GM12878 (cell line): ENCODE measurements around the gene PC. TPM values are rescaled to one million over a fixed set of nuclear protein-coding genes. Genes with fewer than 3 reads are reported as not detected.

Source experiments
- ATAC-seq: fragments of 200-7000 bp; cut with Tn5 transposase; 3 replicates; pipeline ENCODE4 v1.9.1; 2020; ENCODE audit warnings: mild to moderate bottlenecking, moderate library complexity
- BruUV-seq: library from RNA; stranded (reverse); fragments of 400-500 nt; replicated peaks from 2 replicates; lab custom pipeline; 2021; lab: Mats Ljungman, UMichigan
- CTCF ChIA-PET: fragments of 300-600 bp; sonication (Branson Sonifier 250); formaldehyde crosslinking; extraction: SDS; loops from one replicate; lab custom pipeline; 2021; ENCODE audit warnings: inconsistent platforms; lab: Yijun Ruan, JAX
- POLR2A ChIA-PET: fragments of 350-600 bp; formaldehyde crosslinking; extraction: SDS; loops from one replicate; lab custom pipeline; 2021; ENCODE audit warnings: inconsistent platforms; lab: Charles Lee
- RAD21 ChIA-PET: fragments of 300-600 bp; sonication (Branson Sonifier 250); formaldehyde crosslinking; loops from one replicate; lab custom pipeline; 2023; ENCODE audit warnings: antibody characterized with exemption; ENCODE audit not compliant: unreplicated experiment; lab: Charles Lee
- SMC1A ChIA-PET: fragments of 300-600 bp; sonication (Branson Sonifier 250); formaldehyde crosslinking; loops from one replicate; lab custom pipeline; 2023; ENCODE audit not compliant: unreplicated experiment, uncharacterized antibody; lab: Charles Lee
- DNase-seq: peaks from one replicate; pipeline ENCODE4 v3.0.0-alpha.2; 2011; ENCODE audit warnings: low read depth, low spot score
- FAIRE-seq: peaks from 3 replicates; lab custom pipeline; 2011; peaks lifted over from hg19 to GRCh38; lab: Jason Lieb, UNC
- H2AFZ ChIP-seq: 2 replicates; pipeline ENCODE4 v1.6.0; 2011; ENCODE audit warnings: low read depth, low read length, control low read depth; ENCODE audit not compliant: control insufficient read depth
- H3K27ac ChIP-seq: 2 replicates; pipeline ENCODE4 v1.5.1; 2011; ENCODE audit warnings: control low read depth; ENCODE audit not compliant: control insufficient read depth, insufficient read depth
- H3K27me3 ChIP-seq, 2 experiments: replicated peaks in 1 of 2; 2 replicates each; pipeline versions ENCODE4 v1.6.0 to v1.6.1; 2011; ENCODE audit warnings: low read length in 1 of 2; ENCODE audit not compliant: control insufficient read depth in 2 of 2, insufficient read depth in 2 of 2
- H3K36me3 ChIP-seq, 2 experiments: 2 replicates each; pipeline ENCODE4 v1.5.1; 2011; ENCODE audit warnings: low read length in 1 of 2; ENCODE audit not compliant: control insufficient read depth in 2 of 2, insufficient read depth in 2 of 2
- H3K4me1 ChIP-seq: 2 replicates; pipeline ENCODE4 v1.6.1; 2011; ENCODE audit warnings: mild to moderate bottlenecking, low read length, moderate library complexity, mixed read lengths; ENCODE audit not compliant: control insufficient read depth, insufficient read depth
- H3K4me2 ChIP-seq: 2 replicates; pipeline ENCODE4 v1.6.0; 2011; ENCODE audit warnings: control low read depth; ENCODE audit not compliant: control insufficient read depth, insufficient read depth
- H3K4me3 ChIP-seq: fragments of 200-600 bp; sonication (generic); 2 replicates; pipeline ENCODE4 v1.5.1; 2016
- H3K79me2 ChIP-seq: 2 replicates; pipeline ENCODE4 v1.6.0; 2011; ENCODE audit warnings: low read length; ENCODE audit not compliant: control insufficient read depth, insufficient read depth
- H3K9ac ChIP-seq: 2 replicates; pipeline ENCODE4 v1.8.0; 2011; ENCODE audit warnings: low read length, control low read depth, mixed read lengths; ENCODE audit not compliant: control insufficient read depth, insufficient read depth
- H3K9me3 ChIP-seq: replicated peaks from 3 replicates; pipeline ENCODE4 v1.5.1; 2011; ENCODE audit warnings: mild to moderate bottlenecking, low read length; ENCODE audit not compliant: control insufficient read depth, insufficient read depth
- H4K20me1 ChIP-seq: 2 replicates; pipeline ENCODE4 v1.6.0; 2011; ENCODE audit not compliant: control insufficient read depth, insufficient read depth
- BACH1 ChIP-seq: fragments of 450-650 bp; IDR thresholded peaks from 2 replicates; pipeline ENCODE4 v1.6.1; 2017; ENCODE audit warnings: mild to moderate bottlenecking, borderline replicate concordance
- BCL11A ChIP-seq: IDR thresholded peaks from 2 replicates; pipeline ENCODE4 v1.6.1; 2011; ENCODE audit warnings: low read depth, low read length
- BHLHE40 ChIP-seq, 2 experiments: fragments of 450-650 bp in 1 of 2; IDR thresholded peaks; 2 replicates each; pipeline ENCODE4 v1.6.1; 2011 to 2017; ENCODE audit warnings: low read depth in 2 of 2, borderline replicate concordance in 1 of 2, improper control_type of control experiment in 1 of 2, low read length in 1 of 2, mild to moderate bottlenecking in 1 of 2
- HCFC1 ChIP-seq: fragments of 150-350 bp; IDR thresholded peaks from 2 replicates; pipeline ENCODE4 v1.6.1; 2014; ENCODE audit warnings: low read length
- MEF2A ChIP-seq: IDR thresholded peaks from 2 replicates; pipeline ENCODE4 v1.6.1; 2011; ENCODE audit warnings: low read depth, mild to moderate bottlenecking, low read length, moderate library complexity; ENCODE audit not compliant: insufficient read depth
- MXI1 ChIP-seq: fragments of 150-350 bp; IDR thresholded peaks from 2 replicates; pipeline ENCODE4 v1.6.1; 2011; ENCODE audit warnings: low read depth, mild to moderate bottlenecking, inconsistent platforms, low read length, improper control_type of control experiment
- NFYB ChIP-seq: IDR thresholded peaks from 2 replicates; pipeline ENCODE4 v1.6.1; 2011; ENCODE audit warnings: low read depth, mild to moderate bottlenecking, low read length, improper control_type of control experiment, moderate library complexity; ENCODE audit not compliant: insufficient read depth
- NKRF ChIP-seq: fragments of 450-650 bp; conservative IDR thresholded peaks from 2 replicates; pipeline ENCODE4 v1.6.1; 2017; ENCODE audit warnings: mild to moderate bottlenecking, moderate library complexity
- NR2C1 ChIP-seq: fragments of 450-650 bp; IDR thresholded peaks from 2 replicates; pipeline ENCODE4 v1.6.1; 2017; ENCODE audit warnings: antibody characterized with exemption, mild to moderate bottlenecking, moderate library complexity
- PAX8 ChIP-seq: fragments of 450-650 bp; IDR thresholded peaks from 2 replicates; pipeline ENCODE4 v1.6.1; 2017; ENCODE audit warnings: mild to moderate bottlenecking, moderate library complexity
- PRDM15 ChIP-seq: fragments of 450-650 bp; formaldehyde crosslinking; IDR thresholded peaks from 2 replicates; pipeline ENCODE4 v1.4.0; 2020; ENCODE audit warnings: mild to moderate bottlenecking, moderate library complexity
- RAD51 ChIP-seq: fragments of 450-650 bp; IDR thresholded peaks from 2 replicates; pipeline ENCODE4 v1.6.1; 2016; ENCODE audit warnings: moderate library complexity, mild to moderate bottlenecking, inconsistent platforms
- USF1 ChIP-seq: IDR thresholded peaks from 2 replicates; pipeline ENCODE4 v1.6.1; 2011; ENCODE audit warnings: borderline replicate concordance, low read depth, mild to moderate bottlenecking, moderate library complexity, mixed read lengths, low read length; ENCODE audit not compliant: insufficient read depth; ENCODE audit errors: extremely low read length
- ZBED1 ChIP-seq: IDR thresholded peaks from 2 replicates; pipeline ENCODE4 v1.6.1; 2016; ENCODE audit warnings: borderline replicate concordance
- WGBS: methylation state at CpG from one replicate; pipeline ENCODE4 v1.1.6; 2016; ENCODE audit warnings: low lambda C conversion rate; ENCODE audit not compliant: insufficient replicate concordance, insufficient coverage; ENCODE audit errors: missing lambda C conversion rate; 5-methylcytosine and 5-hydroxymethylcytosine counted together
- in situ Hi-C: fragments of 300-500 bp; cut with MboI; formaldehyde crosslinking; loops from 9 replicates; pipeline ENCODE4 v1.14.3; 2018; ENCODE audit warnings: mixed read lengths
- intact Hi-C: fragments of 100-400 bp; cut with micrococcal nuclease; formaldehyde crosslinking; loops from one replicate; pipeline ENCODE4 v1.14.2; 2022; ENCODE audit not compliant: unreplicated experiment
- polyA plus RNA-seq, 11 experiments: library from polyadenylated mRNA; depleted of rRNA in 4 of 11; unstranded in 6 of 11; stranded (reverse) in 5 of 11; fragments of >200 nt; fragmentation: Nextera tagmentation in 4 of 11; fragmentation: Illumina TruSeq in 1 of 11; extraction: Ambion mirVana in 4 of 11; extraction: Trizol in 1 of 11; gene quantifications; 1 replicate in 1 of 11; 2 replicates in 10 of 11; pipeline versions ENCODE4 v1.2.1 to v1.2.3, GENCODE V29; 2011 to 2016; ENCODE audit warnings: inconsistent platforms in 2 of 11, missing spikeins in 2 of 11, low read depth in 1 of 11
- total RNA-seq, 4 experiments: library from RNA; depleted of rRNA in 3 of 4; stranded (reverse); fragments of >200 nt in 3 of 4; fragmentation: Illumina TruSeq in 1 of 4; extraction: Trizol in 1 of 4; gene quantifications; 2 replicates each; pipeline versions ENCODE4 v1.2.1 to v1.2.3, GENCODE V29; 2013 to 2021
- TF ChIP-seq, protein P1 (sequence below): fragments of 450-650 bp; IDR thresholded peaks from 2 replicates; pipeline ENCODE4 v1.6.1; 2016; ENCODE audit warnings: mild to moderate bottlenecking

Gene PC
- total and polyA plus RNA-seq, 10 of the 15 experiments (the other 5 are each of a cell fraction or from before 2014, with no cell fraction given) = 0.22 to 10.3 (median 4.5) TPM

DNA sequence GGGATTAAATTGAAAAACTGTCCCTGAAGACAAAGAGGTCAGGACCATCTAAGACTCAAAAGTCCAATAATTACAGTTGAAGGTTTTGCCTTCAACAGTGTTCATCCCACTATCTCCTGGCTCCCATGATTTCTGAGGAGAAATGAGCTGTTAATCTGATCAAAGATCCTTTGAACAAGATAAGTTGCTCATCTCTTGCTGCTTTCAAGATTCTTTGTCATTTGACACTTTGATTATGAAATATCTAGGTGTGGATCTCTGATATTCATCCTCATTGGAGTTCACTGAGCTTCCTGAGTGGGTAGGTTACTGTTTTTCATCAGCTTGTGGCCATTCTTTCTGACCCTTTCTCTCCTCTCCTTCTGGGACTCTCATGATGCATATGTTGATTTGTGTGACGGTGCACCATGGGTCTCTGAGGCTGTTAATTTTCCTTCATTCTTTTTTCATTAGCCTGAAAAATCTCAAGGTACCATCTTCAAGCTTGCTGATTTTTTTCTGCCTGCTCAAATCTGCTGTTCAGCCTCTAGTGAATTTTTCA, 20.9 kb downstream of the PC start (continued):
- TF ChIP-seq PRDM15 (CRISPR knock-in tag) (no peak), NKRF (no peak)

GRCh38 chr11:66936311-66936711, 21.9 kb downstream of the PC start:
- SMC1A ChIA-PET = no interaction called here
- DNase-seq = no peak
- no peak for ATAC-seq
- in situ Hi-C loops (no loop called here), intact Hi-C loops (no loop called here)
- POLR2A ChIA-PET = no interaction called here
- no peaks in the 10 kb centered on the region for H3K9me3 ChIP-seq
- no peak overlapping the region for H3K4me2 ChIP-seq
- no peak for FAIRE-seq
- H3K4me1 ChIP-seq = no peaks in the 10 kb centered on the region
- RAD21 ChIA-PET = no interaction called here
- H3K27me3 ChIP-seq = peaks cover 0 to 7% of the 10 kb centered on the region in 2 experiments; a peak in 2 of 4 replicates
- CTCF ChIA-PET = interaction anchor here (0.7 kb wide), 1 partner anchor 592 kb away, joined by 4 read pairs; no protein-coding TSS in a partner anchor
- BruUV-seq = no TSS peak
- no peak overlapping the region for H3K27ac ChIP-seq
- H3K36me3 ChIP-seq = no peaks in the 10 kb centered on the region
- H4K20me1 ChIP-seq = no peaks in the 10 kb centered on the region
- no peak overlapping the region for H2AFZ ChIP-seq
- no peak overlapping the region for H3K9ac ChIP-seq
- 16% methylated on average over 2 of the region's 2 CpGs for WGBS
- no peaks in the 10 kb centered on the region for H3K79me2 ChIP-seq
- no peak overlapping the region for H3K4me3 ChIP-seq
- TF ChIP-seq RAD51 (no peak), PAX8 (no peak), USF1 (no peak), MEF2A (no peak), NFYB (no peak), MXI1 (no peak), BCL11A (no peak), BHLHE40 (IDR thresholded peaks at IDR 0.05; ENCODE audit: borderline replicate concordance in 1 of 2, low read depth in 2 of 2, low read length in 1 of 2) (no peak), NR2C1 (no peak), ZBED1 (no peak), BACH1 (no peak), HCFC1 (no peak)
- TF ChIP-seq, protein P1, sequence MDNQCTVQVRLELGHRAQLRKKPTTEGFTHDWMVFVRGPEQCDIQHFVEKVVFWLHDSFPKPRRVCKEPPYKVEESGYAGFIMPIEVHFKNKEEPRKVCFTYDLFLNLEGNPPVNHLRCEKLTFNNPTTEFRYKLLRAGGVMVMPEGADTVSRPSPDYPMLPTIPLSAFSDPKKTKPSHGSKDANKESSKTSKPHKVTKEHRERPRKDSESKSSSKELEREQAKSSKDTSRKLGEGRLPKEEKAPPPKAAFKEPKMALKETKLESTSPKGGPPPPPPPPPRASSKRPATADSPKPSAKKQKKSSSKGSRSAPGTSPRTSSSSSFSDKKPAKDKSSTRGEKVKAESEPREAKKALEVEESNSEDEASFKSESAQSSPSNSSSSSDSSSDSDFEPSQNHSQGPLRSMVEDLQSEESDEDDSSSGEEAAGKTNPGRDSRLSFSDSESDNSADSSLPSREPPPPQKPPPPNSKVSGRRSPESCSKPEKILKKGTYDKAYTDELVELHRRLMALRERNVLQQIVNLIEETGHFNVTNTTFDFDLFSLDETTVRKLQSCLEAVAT = no peak
